ENCODE results near the gene AFG3L2.

Gene AFG3L2

GRCh38 chr18:12302391-12303147, 74.5 kb downstream of the AFG3L2 start:
- DNase-seq (ENCODE audit: low spot score): no peak

- DNase-seq (ENCODE audit: low spot score): no peak
These were observed 75.6 kb downstream of the AFG3L2 start for GRCh38 chr18:12301263-12302005.

GRCh38 chr18:12299862-12300261, 77.2 kb downstream of the AFG3L2 start:
- DNase-seq (ENCODE audit: low spot score): no peak

GRCh38 chr18:12296457-12296856, 80.6 kb downstream of the AFG3L2 start:
- no peak for DNase-seq (ENCODE audit: low spot score)

- no peak for DNase-seq (ENCODE audit: low spot score)
These were observed 81.0 kb downstream of the AFG3L2 start for GRCh38 chr18:12296087-12296403.

GRCh38 chr18:12295389-12296086, 81.5 kb downstream of the AFG3L2 start:
- DNase-seq (ENCODE audit: low spot score): no peak

GRCh38 chr18:12293831-12294230, 83.2 kb downstream of the AFG3L2 start:
- no peak for DNase-seq (ENCODE audit: low spot score)

- no peak for DNase-seq (ENCODE audit: low spot score)
These were observed 85.3 kb downstream of the AFG3L2 start for GRCh38 chr18:12291690-12292089.

GRCh38 chr18:12291161-12291560, 85.9 kb downstream of the AFG3L2 start:
- DNase-seq (ENCODE audit: low spot score): no peak

- no peak for DNase-seq (ENCODE audit: low spot score)
These were observed 86.9 kb downstream of the AFG3L2 start for GRCh38 chr18:12290086-12290485.

GRCh38 chr18:12288403-12288755, 88.6 kb downstream of the AFG3L2 start:
- DNase-seq (ENCODE audit: low spot score): no peak

- DNase-seq (ENCODE audit: low spot score): no peak
These were observed 89.2 kb downstream of the AFG3L2 start for GRCh38 chr18:12287684-12288402.

- DNase-seq (ENCODE audit: low spot score): no peak
These were observed 89.8 kb downstream of the AFG3L2 start for GRCh38 chr18:12287131-12287681.

GRCh38 chr18:12283666-12284065, 93.4 kb downstream of the AFG3L2 start:
- no peak for DNase-seq (ENCODE audit: low spot score)

- no peak for DNase-seq (ENCODE audit: low spot score)
These were observed 93.8 kb downstream of the AFG3L2 start for GRCh38 chr18:12283256-12283655.

- no peak for DNase-seq (ENCODE audit: low spot score)
These were observed 94.5 kb downstream of the AFG3L2 start for GRCh38 chr18:12282442-12283039.

- no peak for DNase-seq (ENCODE audit: low spot score)
These were observed 95.2 kb downstream of the AFG3L2 start for GRCh38 chr18:12281861-12282260.

GRCh38 chr18:12279781-12280531, 97.1 kb downstream of the AFG3L2 start:
- no peak for DNase-seq (ENCODE audit: low spot score)

Data from CD4-positive, alpha-beta T cell treated with Interleukin-15 for 4 hours (primary cell).